HG03175 (cell line): Measurements from ENCODE around the gene MAFF.

Experiments used
- ATAC-seq: cut with Tn5 transposase; IDR thresholded peaks from one replicate; pipeline ENCODE4 v1.9.1; 2021; ENCODE audit warnings: mild to moderate bottlenecking, moderate library complexity; ENCODE audit not compliant: unreplicated experiment

The MAFF gene

DNA sequence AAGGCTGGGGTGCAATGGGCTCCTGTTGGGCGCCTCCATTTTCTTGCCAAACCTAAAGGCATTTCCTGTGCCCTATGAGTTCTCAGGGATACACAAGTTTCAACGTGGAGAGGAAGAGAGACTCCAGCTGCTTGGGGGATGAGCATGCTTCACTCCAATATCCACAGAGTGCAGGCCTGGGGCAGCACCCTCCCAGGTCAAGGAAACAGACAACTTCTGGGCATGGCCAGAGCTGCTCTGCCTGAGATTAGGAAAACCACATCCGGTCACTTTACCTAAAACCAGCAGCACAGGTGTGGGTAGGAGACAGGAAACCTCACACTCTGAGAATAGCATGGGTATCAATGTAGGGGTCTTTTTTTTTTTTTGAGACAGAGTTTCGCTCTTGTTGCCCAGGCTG is 42.3 kb downstream of the MAFF start:
- no peak for ATAC-seq

DNA sequence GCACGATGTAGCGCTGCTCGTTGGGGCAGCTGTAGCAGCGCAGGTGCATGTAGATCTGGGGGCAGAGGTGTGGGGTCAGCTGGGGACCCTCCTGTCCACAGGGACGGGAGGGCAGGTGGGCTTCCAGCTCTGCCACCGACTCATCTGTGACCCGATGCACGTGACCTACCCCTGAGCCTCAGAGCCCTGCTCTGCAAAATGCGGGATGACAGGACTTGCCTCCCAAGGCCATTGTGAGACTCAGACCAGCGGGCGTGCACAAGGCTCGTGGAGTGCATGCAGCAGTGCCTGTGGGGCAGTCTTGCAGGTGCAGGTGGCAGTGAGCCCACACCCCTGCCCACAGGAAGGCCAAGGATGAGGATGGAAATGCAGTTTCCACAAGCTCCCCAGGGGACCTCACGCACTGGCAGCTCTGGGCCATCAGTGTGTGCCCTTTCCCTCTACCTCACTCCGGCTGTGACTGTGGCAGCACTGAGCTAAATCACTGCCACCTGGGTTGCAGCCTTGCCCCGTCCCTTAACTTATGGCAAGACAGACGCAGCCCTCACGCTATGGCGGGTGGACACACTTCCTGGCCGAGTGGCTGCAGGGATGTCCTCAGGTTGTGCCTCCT is 44.4 kb downstream of the MAFF start:
- ATAC-seq: no peak

DNA sequence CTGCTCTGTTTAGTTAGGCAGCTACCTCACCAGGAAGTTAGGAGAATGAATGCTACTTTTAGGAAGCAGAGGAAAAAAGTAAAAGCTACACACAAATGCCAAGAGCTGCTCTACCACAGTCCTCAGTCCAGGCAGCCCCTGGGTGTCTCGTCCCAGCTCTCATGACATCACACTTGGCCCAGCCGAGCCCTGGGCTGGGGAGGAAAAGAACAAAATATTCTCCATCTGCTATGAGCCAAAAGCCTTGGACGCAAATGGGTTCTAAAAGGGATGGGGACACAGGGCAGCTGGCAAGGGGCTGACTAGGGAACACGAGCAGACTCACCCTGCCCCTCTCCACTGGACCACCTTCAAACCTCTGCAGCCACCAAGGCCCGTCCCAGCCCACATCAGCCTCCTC is 44.9 kb downstream of the MAFF start:
- ATAC-seq: no peak

DNA sequence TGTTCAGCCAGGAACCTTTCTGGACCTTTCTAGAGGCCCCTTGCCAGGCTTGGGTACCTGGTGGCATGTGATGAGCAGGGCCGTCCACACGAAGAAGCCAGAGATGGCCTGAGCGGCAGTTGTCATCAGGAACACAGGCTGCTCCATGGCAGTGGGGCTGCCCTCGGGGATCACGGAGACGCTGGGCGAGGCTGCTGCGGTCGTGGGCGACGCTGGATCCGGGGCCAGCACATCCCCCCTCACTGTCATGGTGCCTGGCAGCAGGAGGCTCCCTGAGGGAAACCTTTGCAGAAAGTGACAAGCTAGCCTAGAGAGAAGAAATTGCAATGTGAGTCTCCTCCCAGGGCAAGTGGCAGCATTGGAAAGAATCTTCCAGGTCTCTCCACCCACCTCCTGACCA is 45.9 kb downstream of the MAFF start:
- ATAC-seq: no peak

DNA sequence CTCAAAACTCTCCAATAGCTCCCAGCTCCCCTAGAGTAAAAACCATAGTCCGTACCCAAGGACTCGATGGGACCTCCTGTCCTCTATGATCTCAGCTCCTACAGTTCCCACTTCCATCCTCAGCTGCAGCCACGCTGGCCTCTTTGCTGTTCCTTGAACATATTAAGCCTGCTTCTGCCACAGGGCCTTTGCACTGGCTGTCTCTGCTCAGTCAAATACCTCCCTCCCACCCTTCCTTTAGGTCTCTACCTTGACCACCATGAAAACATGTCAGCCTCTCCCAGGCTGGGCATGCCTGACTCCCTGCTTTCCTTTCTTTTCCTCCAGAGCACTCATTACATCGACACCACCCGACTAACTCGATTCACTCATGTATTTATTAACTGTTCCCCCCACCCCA is 46.5 kb downstream of the MAFF start:
- ATAC-seq: no peak

DNA sequence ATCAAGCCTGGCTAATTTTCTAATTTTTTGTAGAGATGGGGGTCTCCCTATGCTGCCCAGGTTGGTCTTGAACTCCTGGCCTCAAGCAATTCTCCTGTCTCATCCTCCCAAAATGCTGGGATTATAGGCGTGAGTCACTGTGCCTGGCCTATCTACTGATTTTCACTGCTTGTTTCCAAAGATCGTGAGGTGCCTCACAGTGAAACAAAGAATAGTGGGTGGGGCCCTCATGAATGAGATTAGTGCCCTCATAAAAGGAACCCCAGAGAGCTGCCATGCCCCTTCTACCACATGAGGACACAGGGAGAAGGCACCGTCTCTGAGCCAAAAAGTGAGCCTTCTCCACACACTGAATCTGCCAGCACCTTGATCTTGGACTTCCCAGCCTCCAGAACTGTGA is 47.5 kb downstream of the MAFF start:
- no peak for ATAC-seq

DNA sequence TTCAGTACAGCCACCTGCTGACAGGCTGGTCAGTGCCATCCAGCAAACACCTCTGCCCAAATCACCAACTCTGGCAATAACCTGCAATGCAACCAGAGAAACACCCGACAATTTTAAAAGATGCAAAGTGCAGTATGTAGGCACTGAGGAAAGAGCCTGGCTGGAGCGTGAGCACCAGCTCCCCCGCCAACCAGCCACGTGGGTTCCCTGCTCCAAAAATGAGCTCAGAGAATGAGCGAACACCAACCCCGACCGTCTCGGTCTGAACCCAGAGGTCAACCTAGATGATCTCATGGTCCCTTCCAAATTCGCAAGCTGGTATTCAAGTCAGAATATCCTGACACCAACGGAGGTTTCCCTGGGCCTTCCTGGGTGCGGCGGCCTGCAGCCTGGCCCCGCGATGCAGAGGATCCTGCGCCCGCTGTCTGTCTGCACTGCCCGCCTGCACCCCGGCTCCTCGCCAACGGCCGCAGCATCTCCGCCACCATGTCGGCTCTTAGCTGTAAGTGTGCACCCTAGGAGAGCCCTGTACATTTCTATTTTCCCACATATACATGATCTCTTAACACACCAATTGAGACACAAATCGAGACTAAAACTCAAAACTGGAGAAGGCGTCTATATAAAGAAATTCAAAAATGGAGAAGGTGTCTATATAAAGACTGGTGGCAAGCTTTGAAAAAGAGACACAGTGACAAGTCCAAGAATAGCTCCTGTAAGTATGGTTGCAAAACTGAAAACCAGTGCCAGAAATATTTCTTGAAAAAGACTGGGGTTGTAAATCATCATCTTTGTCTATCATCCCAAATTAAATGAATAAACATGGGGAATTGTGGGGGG is 48.2 kb downstream of the MAFF start:
- ATAC-seq: no peak

DNA sequence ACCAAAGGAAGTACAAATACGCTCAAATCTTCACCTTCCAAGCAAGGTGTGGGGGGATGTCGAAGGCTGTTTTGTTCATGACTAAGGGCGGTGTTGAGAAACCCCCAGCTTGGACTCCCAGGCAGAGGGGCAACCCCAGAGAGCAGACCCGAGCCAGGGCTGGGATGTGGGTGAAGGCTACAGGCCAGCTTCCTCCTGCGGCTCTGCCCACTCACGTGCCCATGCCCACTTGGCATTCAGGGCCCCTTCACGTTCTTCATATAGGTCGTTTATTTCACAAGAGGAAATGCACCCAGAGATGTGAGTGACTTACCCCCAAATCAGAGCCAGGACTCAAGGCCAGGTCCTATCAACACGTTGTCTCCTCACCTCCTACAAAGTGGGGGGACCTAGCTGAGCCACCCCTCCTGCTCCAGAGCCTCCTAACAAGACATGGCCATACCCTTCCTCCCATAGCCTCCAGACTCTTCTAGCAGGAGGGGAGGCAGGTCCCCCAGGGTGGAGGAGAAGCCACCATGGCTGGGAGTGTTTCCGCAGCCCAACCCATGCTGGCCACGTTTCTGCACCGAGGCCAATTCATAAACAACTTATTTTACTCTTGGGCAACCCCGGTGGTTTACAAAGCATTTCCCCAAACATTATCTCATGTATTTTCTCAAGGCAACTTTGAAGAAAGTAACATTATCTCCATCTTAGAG is 49.0 kb downstream of the MAFF start:
- ATAC-seq: no peak

DNA sequence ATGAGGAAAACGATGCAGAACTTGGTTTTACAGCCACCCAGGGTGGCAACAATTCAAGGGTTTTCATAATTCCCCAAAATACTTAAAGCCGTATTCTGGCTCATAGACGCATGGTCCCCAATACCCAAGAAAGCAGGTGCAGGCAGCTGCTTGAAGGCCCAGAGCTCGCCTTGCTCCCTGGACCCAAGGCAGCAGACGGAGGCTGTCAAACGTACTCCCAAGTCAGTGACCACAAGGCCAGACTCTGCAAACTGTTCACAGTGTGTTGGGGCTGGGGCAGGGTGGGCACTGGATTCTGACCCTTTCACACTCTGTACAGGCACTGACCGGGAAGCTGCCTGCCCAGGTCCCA is 49.5 kb downstream of the MAFF start:
- ATAC-seq: no peak

DNA sequence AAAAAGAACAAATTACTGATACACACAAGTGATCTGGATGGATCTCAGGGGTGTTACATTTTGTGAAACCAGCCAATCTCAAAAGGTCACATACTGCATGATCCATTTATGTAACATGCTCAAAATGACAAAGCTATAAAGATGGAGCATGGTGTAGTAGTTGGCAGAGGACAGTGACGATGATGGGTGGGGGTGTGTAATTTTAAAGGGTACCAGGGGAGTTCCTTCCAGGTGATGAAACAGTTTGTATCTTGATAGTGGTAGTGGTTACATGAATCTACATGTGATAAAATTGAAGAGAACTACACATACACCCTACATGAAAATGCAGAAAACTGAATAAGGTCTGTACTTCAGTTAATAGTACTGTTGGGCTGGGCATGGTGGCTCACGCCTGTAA is 53.9 kb downstream of the MAFF start:
- no peak for ATAC-seq

DNA sequence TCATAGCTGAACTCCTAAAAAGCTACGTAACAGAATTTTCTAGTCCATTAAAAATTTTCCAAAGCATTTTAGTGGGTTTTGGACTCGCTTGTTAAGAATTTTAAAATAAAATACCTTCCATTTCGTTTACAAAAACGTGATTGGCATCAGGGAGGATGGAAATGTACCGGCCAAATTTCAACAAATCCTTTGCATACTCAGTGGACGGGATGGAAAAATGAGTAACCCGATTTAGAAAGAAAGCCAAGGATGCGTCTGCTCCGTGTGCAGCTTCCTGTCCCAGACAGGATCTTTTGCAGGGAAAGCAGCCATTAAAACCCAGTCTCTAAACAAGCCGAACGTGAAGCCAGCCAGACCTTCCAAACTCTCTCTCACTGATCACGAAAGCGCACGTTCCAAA is 55.4 kb downstream of the MAFF start:
- no peak for ATAC-seq

DNA sequence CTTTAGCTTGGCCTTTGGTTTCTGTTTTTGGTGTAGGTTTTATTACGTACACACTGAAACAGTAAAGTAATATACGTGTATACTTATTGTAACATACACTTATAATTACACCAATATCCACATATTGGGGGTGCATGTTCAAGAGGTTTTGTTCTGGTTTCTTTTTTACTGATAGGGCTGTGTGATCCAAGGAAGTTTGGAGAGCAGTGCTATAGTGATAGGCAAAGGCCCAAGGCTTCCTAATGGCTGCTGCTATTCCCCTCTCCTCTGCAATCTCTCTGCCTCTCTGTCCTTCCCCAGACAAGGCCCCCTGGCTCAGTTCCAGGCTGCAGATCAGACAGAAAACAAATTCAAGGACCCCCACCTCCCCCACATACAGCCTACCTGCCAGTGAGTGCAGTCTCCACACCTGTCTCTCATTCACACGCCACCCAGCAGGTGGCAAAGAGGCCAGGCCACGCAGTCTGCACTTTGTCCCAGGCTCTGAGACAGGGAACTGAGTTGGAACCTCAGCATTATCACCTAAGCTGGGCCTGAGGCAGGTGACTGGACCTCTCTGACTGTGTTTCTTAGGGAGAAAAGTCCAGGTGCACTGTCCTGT is 56.0 kb downstream of the MAFF start:
- no peak for ATAC-seq

DNA sequence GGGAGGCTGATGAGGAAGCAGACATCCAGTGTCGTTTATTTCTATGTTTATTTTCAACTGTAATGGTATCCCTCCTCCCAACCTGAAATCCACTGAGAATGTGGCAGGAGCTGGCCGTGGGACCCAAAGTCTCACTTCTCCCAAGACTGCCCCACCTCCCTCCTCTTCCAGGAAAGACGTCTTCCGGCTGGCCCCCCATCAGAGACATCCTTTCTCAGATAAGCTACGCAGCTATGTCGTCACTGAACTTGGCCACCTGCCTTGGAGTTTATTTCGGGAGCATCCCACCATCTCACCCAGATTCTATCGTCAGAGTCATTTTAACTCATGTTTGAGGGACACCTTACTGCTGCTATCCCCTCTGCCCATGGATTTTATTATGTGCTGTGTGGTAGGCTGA is 57.1 kb downstream of the MAFF start:
- ATAC-seq: no peak

DNA sequence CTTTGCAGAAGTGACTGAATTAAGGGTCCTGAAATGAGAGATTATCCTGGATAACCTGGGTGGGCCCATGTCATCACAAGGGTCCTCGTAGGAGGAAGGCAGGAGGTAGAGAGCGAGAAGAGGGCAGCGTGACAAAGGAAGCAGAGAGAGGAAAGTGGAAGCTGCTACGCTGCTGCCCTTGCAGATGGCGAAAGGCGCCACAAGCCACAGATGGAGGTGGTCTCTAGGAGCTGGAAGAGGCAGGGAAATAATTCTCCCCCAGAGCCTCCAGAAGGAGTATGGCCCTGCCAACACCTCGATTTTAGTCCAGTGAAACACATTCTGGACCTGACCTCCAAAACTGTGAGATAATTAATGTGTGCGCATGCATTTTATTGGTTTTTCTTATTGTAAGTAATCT is 57.6 kb downstream of the MAFF start:
- no peak for ATAC-seq

DNA sequence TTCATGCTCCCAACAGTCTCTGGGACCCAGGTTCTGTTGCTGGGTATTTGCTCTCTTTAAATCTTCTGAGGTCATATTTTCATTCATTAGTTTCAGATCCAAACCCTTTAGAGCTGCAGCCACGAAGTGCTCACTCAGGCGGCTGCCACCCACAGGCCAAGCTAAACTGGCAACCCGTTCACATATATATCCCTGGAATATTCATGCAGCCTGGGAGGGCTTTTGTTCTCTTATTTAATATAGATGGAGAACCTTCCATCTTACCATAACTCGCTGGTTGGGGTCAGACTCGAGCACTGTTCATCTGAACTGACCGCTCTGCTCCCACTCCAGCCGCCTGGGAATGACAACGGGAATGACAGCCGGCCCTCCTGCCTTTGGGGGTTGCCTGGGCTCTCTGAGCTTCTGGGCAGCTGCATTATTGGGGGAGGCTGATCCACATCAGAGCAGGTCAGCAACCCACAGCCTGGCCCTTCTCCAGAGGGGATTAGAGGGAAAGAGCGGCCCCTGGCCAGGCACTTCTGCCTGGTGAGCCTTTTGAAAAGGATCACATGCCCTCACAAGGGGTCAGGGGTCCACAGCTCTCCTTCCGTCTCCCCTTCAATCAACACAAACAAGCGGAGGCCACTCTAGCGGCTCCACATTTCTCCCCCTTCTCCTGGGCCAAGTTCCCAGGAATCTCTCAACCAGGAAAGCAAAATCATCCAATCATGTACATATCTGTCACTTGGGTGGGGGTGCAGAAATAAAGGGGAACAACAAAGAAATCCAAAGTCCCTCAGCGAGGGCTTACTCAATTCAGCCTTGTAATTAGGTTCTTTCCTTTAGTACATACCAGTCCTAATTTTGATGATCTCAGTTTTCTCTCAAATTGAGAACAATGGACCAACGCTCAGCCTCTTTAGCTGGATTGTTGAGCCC is 59.2 kb downstream of the MAFF start:
- no peak for ATAC-seq

DNA sequence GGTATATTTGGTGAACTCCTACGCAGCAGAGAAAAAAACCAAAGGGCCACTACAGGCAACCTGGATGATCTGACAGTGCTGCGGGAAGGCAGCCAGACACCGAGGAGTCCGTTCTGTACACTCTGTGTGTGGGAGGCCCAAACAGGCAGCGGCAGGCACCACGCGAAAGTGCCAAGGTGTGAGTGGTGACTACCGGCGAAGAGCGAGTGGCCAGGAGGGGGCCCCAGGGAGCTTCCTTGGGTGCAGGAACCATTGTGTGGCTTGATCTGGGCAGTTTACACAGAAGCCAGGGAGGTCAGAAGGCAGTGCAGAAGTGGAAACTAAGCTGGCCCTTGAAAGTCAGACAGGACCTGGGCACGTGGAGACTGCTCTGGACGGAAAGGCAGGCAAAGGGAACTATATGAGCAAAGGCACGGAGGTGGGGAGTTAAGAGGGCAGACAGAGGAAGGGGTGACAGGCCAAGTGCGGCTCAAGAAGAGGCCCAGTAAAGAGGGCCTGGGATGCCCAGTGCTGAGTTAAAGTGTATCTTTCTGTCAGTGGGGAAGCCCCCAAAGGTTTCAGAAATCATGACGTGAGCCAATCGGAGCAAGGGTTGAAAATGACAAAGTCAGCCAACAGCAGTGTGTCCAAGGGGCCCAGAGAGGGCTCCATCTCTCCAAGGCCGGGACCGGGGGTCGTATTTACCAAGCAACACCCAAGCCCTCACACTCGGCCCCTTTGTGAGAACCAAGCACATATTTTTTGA is 60.4 kb downstream of the MAFF start:
- ATAC-seq: no peak

DNA sequence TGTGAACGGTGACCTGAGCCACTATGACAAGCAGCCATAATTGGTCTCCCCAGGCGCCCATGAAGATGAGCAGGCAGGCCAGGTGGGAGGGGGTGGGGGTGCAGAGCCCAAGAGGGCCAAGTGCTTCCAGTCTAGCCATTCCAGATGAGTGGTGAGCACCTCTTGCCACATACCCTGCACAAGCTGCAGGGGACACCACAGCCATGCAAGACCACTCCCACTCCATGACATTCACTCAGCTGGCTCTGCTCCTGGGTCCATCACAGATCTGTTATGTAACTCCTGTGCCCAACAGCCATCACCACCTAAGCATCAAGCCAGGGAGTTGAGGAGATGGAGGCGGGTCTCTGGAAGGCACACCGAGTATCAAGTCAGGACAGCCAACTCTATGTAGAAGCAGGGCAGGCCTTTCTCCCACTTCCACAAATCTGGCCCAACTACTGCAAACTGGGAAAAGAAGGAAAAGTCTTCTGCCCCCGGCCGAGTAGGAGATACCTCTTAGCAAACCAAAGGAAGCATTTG is 62.6 kb downstream of the MAFF start:
- no peak for ATAC-seq
